Neuronal stem cell (in vitro differentiated cells): ENCODE results near the gene SNX6.
"Not testable (repeated sequence)": the region's sequence is repeated elsewhere in the genome, so short reads cannot be mapped to it uniquely, and the experiment has no call there.

Experiments used
- DNase-seq: peaks from one replicate; pipeline ENCODE4 v3.0.0-alpha.2; 2013; ENCODE audit warnings: low spot score
- H2AFZ ChIP-seq: one replicate; pipeline ENCODE4 v1.6.1; 2013; ENCODE audit warnings: mild to moderate bottlenecking, low read length, inconsistent platforms
- H2AK5ac ChIP-seq: 2 replicates; pipeline ENCODE4 v1.6.1; 2013; ENCODE audit warnings: low read depth, mild to moderate bottlenecking, inconsistent platforms, low read length, moderate library complexity, mixed read lengths
- H2BK120ac ChIP-seq: 2 replicates; pipeline ENCODE4 v1.6.1; 2013; ENCODE audit warnings: low read depth, mild to moderate bottlenecking, inconsistent platforms, low read length, moderate library complexity, mixed read lengths
- H2BK12ac ChIP-seq: one replicate; pipeline ENCODE4 v1.6.1; 2013; ENCODE audit warnings: low read length, inconsistent platforms
- H2BK15ac ChIP-seq: 2 replicates; pipeline ENCODE4 v1.6.1; 2013; ENCODE audit warnings: mild to moderate bottlenecking, low read length, inconsistent platforms, mixed read lengths
- H2BK5ac ChIP-seq: one replicate; pipeline ENCODE4 v1.6.1; 2013; ENCODE audit warnings: inconsistent platforms, mild to moderate bottlenecking, low read length, moderate library complexity
- H3K14ac ChIP-seq: one replicate; pipeline ENCODE4 v1.6.1; 2013; ENCODE audit warnings: low read length, inconsistent platforms
- H3K18ac ChIP-seq: 2 replicates; pipeline ENCODE4 v1.6.1; 2013; ENCODE audit warnings: low read length, inconsistent platforms
- H3K23ac ChIP-seq: 2 replicates; pipeline ENCODE4 v1.6.1; 2013; ENCODE audit warnings: low read depth, mild to moderate bottlenecking, mixed read lengths, low read length, inconsistent platforms; ENCODE audit not compliant: poor library complexity
- H3K27ac ChIP-seq: replicated peaks from 3 replicates; pipeline ENCODE4 v1.5.1; 2013; ENCODE audit warnings: low read length, inconsistent platforms
- H3K27me3 ChIP-seq, 3 experiments: 2 replicates each; pipeline ENCODE4 v1.6.1; 2013; ENCODE audit warnings: low read length in 3 of 3, mild to moderate bottlenecking in 2 of 3, inconsistent platforms in 1 of 3, low read depth in 1 of 3, mixed read lengths in 1 of 3, moderate library complexity in 1 of 3; ENCODE audit not compliant: control insufficient read depth in 3 of 3, insufficient read depth in 3 of 3
- H3K36me3 ChIP-seq, 2 donors: replicated peaks in 1 of 2; 2 replicates each; pipeline ENCODE4 v1.6.1; 2013; ENCODE audit warnings: low read length in 2 of 2; ENCODE audit not compliant: control insufficient read depth in 2 of 2, insufficient read depth in 2 of 2
- H3K4ac ChIP-seq: 2 replicates; pipeline ENCODE4 v1.6.1; 2013; ENCODE audit warnings: inconsistent platforms, mild to moderate bottlenecking, low read length, moderate library complexity
- H3K4me1 ChIP-seq, 2 donors: 1 replicate in 1 of 2; 2 replicates in 1 of 2; pipeline ENCODE4 v1.6.1; 2013; ENCODE audit warnings: low read length in 2 of 2, low read depth in 1 of 2; ENCODE audit not compliant: control insufficient read depth in 2 of 2, insufficient read depth in 1 of 2
- H3K4me2 ChIP-seq: one replicate; pipeline ENCODE4 v1.6.1; 2013; ENCODE audit warnings: mild to moderate bottlenecking, low read length, inconsistent platforms; ENCODE audit not compliant: insufficient read depth, poor library complexity, severe bottlenecking
- H3K4me3 ChIP-seq, 2 donors: 2 replicates each; pipeline ENCODE4 v1.5.1; 2013; ENCODE audit warnings: low read length in 2 of 2, mild to moderate bottlenecking in 2 of 2, inconsistent platforms in 1 of 2, moderate library complexity in 1 of 2
- H3K79me1 ChIP-seq: one replicate; pipeline ENCODE4 v1.6.1; 2013; ENCODE audit warnings: low read depth, mild to moderate bottlenecking, inconsistent platforms, low read length, moderate library complexity
- H3K9ac ChIP-seq: one replicate; pipeline ENCODE4 v1.6.1; 2013; ENCODE audit warnings: mild to moderate bottlenecking, low read depth, low read length, inconsistent platforms; ENCODE audit not compliant: poor library complexity
- H3K9me3 ChIP-seq, 2 donors: replicated peaks in 1 of 2; 2 replicates each; pipeline versions ENCODE3 to v1.6.1; 2013; ENCODE audit warnings: low read length in 2 of 2, mild to moderate bottlenecking in 2 of 2, inconsistent platforms in 1 of 2, low read depth in 1 of 2, mixed read lengths in 1 of 2, moderate library complexity in 1 of 2; ENCODE audit not compliant: control insufficient read depth in 2 of 2, insufficient read depth in 1 of 2
- H4K8ac ChIP-seq: one replicate; pipeline ENCODE4 v1.6.1; 2013; ENCODE audit warnings: low read depth, mild to moderate bottlenecking, inconsistent platforms, low read length, moderate library complexity
- H4K91ac ChIP-seq: one replicate; pipeline ENCODE4 v1.6.1; 2013; ENCODE audit warnings: low read length, low read depth, mild to moderate bottlenecking, inconsistent platforms; ENCODE audit not compliant: poor library complexity
- WGBS, 2 donors: extraction: QIAGEN DNeasy Blood & Tissue Kit; methylation state at CpG; one replicate each; pipeline ENCODE4 v1.1.7; 2013; ENCODE audit warnings: missing lambda C conversion rate in 2 of 2, mixed read lengths in 1 of 2; ENCODE audit not compliant: insufficient read length in 2 of 2, insufficient replicate concordance in 1 of 2; ENCODE audit errors: extremely low coverage in 2 of 2; 5-methylcytosine and 5-hydroxymethylcytosine counted together

SNX6 gene

GRCh38 chr14:34640826-34641225 is 10.9 kb upstream of the SNX6 start:
- Histone ChIP-seq H3K27me3 (no peaks in the 10 kb centered on the region), H2BK15ac (no peak overlapping the region), H3K4me1 (no peaks in the 10 kb centered on the region), H3K4me2 (no peak overlapping the region), H4K91ac (no peak overlapping the region), H2BK120ac (no peak overlapping the region), H4K8ac (no peak overlapping the region), H3K18ac (no peak overlapping the region), H2BK12ac (no peak overlapping the region), H2BK5ac (no peak overlapping the region), H3K36me3 (no peaks in the 10 kb centered on the region), H3K23ac (no peak overlapping the region), H3K27ac (no peak overlapping the region), H3K4ac (no peak overlapping the region), H3K9me3 (no peaks in the 10 kb centered on the region), H2AFZ (no peak overlapping the region), H3K4me3 (no peak overlapping the region), H3K14ac (no peak overlapping the region), H3K79me1 (no peaks in the 10 kb centered on the region), H2AK5ac (no peak overlapping the region), H3K9ac (no peak overlapping the region)
- DNase-seq = no peak
- no CpG with 5 or more reads among the region's 1 CpG for WGBS, 2 donors

GRCh38 chr14:34634360-34634771 is 4.4 kb upstream of the SNX6 start:
- not testable (repeated sequence) for H2BK12ac ChIP-seq, H3K36me3 ChIP-seq, H4K91ac ChIP-seq, H3K9ac ChIP-seq, H3K18ac ChIP-seq, H2BK120ac ChIP-seq, H3K14ac ChIP-seq, H3K4me3 ChIP-seq, H2BK15ac ChIP-seq, H3K79me1 ChIP-seq, H3K23ac ChIP-seq, H3K9me3 ChIP-seq, H2AK5ac ChIP-seq, H4K8ac ChIP-seq, H3K4me2 ChIP-seq, DNase-seq, H3K4me1 ChIP-seq, H2BK5ac ChIP-seq, H3K27ac ChIP-seq, H2AFZ ChIP-seq, H3K27me3 ChIP-seq, H3K4ac ChIP-seq
- WGBS, 2 donors = no CpG with 5 or more reads among the region's 9 CpGs

DNA sequence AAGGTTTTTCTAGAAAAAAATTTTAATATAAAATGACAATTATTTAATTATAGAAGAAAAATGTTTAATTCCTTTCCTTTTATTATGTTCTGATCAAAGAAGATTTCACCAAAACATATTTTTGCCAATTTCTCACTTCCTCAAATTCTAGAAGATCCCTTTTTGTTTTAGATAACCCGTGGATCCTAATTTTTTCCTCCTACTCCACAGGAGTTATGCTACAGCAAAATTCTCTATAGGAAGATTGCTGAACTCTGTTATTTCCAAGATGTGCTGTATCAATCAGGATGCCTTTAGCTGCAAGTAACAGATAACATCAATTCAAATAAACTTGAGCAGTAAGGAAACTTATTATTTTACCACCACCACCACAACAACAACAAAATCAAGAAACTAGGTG is 3.8 kb upstream of the SNX6 start:
- Histone ChIP-seq H4K8ac (no peak overlapping the region), H3K14ac (no peak overlapping the region), H2BK120ac (no peak overlapping the region), H3K9me3 (no peaks in the 10 kb centered on the region), H3K4me1 (peaks cover under 1 to 2% of the 10 kb centered on the region in 2 donors), H2BK15ac (no peak overlapping the region), H2AK5ac (no peak overlapping the region), H3K27ac (no peak overlapping the region), H3K4ac (no peak overlapping the region), H3K4me2 (no peak overlapping the region), H3K79me1 (peaks cover 5% of the 10 kb centered on the region), H3K18ac (no peak overlapping the region), H3K4me3 (no peak overlapping the region), H3K27me3 (no peaks in the 10 kb centered on the region), H2BK5ac (no peak overlapping the region), H2BK12ac (no peak overlapping the region), H3K36me3 (no peaks in the 10 kb centered on the region), H2AFZ (no peak overlapping the region), H3K23ac (no peak overlapping the region), H4K91ac (no peak overlapping the region), H3K9ac (no peak overlapping the region)
- no peak for DNase-seq
- no CpG with 5 or more reads among the region's 1 CpG for WGBS, 2 donors

DNA sequence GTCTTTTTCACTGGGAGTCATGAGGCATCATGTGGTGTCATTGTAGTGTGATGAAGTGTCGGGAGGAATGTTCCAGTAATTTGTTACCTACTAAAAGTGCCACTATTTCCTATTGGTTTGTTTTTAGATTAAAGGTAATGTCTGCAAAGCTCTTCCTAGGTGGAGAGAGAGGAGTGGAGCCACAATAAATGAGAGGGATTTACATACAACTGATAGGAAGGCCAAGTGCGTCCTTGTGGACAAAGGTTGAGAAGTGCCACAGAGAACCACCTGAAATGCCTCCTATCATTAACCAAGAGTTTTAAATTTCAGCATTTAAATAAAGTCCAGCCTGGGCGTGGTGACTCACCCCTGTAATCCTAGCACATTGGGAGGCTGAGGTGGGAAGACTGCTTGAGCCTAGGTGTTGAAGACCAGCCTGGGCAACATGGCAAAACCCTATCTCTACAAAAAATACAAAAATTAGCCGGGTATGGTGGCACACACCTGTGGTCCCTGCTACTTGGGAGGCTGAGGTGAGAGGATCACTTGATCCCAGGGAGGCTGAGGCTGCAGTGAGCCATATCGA is 2.5 kb upstream of the SNX6 start:
- peaks cover 0 to 5% of the 10 kb centered on the region in 2 donors for H3K36me3 ChIP-seq
- H3K9ac ChIP-seq = no peak overlapping the region
- WGBS, 2 donors = no CpG with 5 or more reads among the region's 5 CpGs
- H2BK12ac ChIP-seq = no peak overlapping the region
- no peak overlapping the region for H3K14ac ChIP-seq
- H3K27ac ChIP-seq = no peak overlapping the region
- no peak overlapping the region for H3K4me2 ChIP-seq
- no peak overlapping the region for H3K23ac ChIP-seq
- H3K27me3 ChIP-seq = no peaks in the 10 kb centered on the region
- no peak overlapping the region for H2AK5ac ChIP-seq
- H2BK5ac ChIP-seq = no peak overlapping the region
- no peaks in the 10 kb centered on the region for H3K9me3 ChIP-seq
- peaks cover 7% of the 10 kb centered on the region for H3K79me1 ChIP-seq
- H3K4me1 ChIP-seq = peaks cover 2% of the 10 kb centered on the region in 2 donors
- no peak overlapping the region for H3K18ac ChIP-seq
- H4K8ac ChIP-seq = no peak overlapping the region
- H2AFZ ChIP-seq = no peak overlapping the region
- no peak overlapping the region for H3K4ac ChIP-seq
- no peak for DNase-seq
- H4K91ac ChIP-seq = no peak overlapping the region
- no peak overlapping the region for H3K4me3 ChIP-seq
- no peak overlapping the region for H2BK15ac ChIP-seq
- H2BK120ac ChIP-seq = no peak overlapping the region
